ENCODE results near the gene PNPO.

Gene PNPO

DNA sequence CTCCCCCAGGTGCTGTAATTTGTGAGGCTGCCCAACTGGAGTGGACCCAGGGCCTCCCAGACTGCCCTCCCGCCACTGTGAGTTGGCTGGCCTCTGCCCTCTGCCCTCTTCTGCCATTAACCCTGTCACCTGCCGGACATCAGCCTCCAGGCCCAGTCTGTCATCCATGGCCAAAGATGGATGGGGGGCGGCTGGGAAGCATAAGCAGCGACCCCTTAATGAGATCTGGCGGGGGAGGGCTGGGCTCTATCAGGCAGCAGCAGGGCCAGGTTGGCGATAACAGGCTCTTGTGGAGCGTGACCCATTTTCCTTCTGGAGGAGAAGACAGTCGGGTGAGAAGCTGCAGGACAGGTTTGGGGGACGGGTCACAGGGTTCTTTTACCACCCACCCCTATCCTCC is 54.8 kb downstream of the PNPO start:
- no peak for DNase-seq (ENCODE audit: low read depth in 2 of 2, low spot score in 1 of 2)

- DNase-seq (ENCODE audit: low read depth in 2 of 2, low spot score in 1 of 2) = no peak
These were observed 56.2 kb downstream of the PNPO start for GRCh38 chr17:47997586-47997985.

DNA sequence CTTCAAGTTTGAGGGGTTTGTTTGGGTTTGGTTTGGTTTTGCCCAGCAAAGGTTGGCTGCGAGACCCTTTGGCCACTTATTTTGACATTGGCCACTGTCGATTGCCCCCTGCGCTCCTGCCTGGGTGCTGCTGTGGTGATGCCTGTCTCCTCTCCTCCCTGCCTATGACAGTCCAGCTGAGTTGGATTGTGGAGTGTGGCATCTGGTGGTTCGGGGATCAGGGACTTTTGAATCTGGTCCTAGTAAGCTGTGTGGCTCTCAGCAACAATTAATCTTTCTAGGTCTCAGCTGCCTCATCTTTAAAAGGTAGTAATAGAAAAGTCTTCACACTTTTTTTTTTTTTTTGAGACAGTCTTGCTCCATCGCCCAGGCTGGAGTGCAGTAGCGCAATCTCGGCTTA is 56.7 kb downstream of the PNPO start:
- no peak for DNase-seq (ENCODE audit: low read depth in 2 of 2, low spot score in 1 of 2)
